GM18511 (cell line): ENCODE measurements around the gene APMAP.

Experiments used
- ATAC-seq: cut with Tn5 transposase; IDR thresholded peaks from one replicate; pipeline ENCODE4 v1.9.1; 2021; ENCODE audit warnings: mild to moderate bottlenecking, moderate library complexity; ENCODE audit not compliant: unreplicated experiment

APMAP gene

DNA sequence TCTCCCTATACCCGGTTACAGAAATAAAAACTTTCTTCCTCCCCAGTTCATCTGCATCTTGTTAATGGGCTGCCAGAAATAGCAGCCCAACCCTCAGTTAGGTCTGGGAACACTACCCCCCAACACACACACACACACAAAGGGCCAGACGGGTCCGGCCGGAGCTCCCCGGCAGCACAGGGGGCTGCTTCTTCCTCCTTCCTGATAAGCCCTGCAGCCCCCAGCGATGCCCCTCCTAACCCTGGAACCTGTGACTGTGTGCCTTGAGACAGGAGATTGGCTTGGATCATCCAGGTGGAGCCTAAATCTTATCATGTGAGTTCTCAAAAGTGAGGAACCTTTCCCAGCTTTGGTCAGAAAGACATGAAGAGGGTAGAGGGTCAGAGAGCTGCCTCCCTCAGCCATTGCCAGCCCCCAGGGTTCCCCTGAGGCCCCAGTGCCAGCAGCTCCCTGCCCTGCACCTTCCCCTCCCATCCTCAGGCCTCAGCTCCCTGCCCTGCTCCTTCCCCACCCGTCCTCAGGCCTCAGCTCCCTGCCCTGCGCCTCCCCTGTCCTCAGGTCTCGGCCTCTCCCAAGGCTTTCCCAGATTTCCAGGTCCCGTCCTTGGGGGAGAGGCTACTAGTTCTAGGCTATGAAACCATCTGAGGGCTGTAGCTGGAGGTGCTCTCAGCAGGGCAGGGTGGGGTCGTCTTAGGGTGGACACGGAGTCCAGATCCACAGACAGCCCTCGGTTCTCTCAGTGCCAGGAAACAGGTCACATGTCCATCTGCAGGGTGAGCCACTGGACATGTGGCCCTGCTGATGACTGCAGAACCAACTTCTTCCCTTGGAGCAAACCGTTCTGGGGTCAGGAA, 77.9 kb downstream of the APMAP start:
- ATAC-seq, result no peak

DNA sequence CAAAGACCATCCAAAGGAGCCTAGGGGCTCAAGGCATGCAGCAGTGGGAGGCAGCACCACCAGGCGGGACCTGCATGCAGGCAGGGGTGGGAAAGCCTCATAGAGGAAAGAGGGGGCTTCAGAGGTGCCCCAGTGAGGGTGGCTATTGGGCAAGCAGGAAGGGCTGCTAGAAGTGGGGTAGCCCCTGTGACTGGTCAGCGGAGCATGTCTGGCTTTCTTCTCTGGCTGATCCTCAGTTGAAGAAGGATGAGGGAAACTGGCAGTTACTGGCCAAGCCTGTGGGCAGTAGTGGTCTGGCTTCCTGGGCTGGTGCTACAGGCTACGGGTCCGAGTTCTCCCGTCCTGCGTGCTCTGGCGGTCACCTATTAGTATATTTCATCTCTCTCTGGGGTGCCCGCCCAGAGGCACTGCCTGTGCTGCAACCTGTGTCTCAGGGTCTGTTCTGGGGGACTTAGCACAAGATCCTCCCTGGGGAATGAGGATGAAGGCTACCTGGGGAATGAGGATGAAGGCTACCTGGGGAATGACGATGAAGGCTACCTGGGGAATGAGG, 79.4 kb downstream of the APMAP start:
- ATAC-seq, result no peak
